Vagina (tissue), 2 donors: ENCODE measurements around the gene VLDLR.

Source experiments
- POLR2AphosphoS5 ChIP-seq, 2 donors: sonication (generic); formaldehyde crosslinking; IDR thresholded peaks; one replicate each; pipeline ENCODE4 v1.9.0; 2017; ENCODE audit warnings: antibody characterized with exemption in 2 of 2, mild to moderate bottlenecking in 2 of 2, low read depth in 1 of 2; ENCODE audit not compliant: insufficient read depth in 1 of 2
- TF ChIP-seq, protein P1 (sequence below), 3 experiments: fragments of 450-650 bp in 2 of 3; fragments of 200-600 bp in 1 of 3; sonication (generic) in 1 of 3; IDR thresholded peaks; one replicate each; pipeline ENCODE4 v1.5.1; 2017 to 2019; ENCODE audit warnings: antibody characterized with exemption in 3 of 3, mild to moderate bottlenecking in 2 of 3, moderate library complexity in 2 of 3

DNA sequence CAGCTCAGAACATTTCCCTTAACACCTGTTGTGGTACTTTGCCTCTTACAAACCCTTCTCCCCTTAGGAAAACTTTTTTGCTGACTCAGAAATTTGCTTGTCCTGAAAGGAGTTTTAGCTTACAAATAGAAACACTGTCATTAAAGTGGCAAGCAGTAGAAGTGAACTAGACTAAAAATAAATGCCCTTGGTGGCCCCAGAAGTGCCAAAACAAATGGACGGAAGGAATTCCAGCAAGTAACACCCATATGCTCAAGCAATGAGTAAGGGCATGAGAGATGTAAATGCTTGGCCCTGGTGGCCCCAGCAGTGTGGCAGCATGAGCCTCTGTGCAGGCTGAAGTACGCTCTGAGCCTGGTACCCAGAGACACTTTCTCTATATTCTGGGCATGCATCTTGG is 8.6 kb downstream of the VLDLR start:
- TF ChIP-seq, protein P1, sequence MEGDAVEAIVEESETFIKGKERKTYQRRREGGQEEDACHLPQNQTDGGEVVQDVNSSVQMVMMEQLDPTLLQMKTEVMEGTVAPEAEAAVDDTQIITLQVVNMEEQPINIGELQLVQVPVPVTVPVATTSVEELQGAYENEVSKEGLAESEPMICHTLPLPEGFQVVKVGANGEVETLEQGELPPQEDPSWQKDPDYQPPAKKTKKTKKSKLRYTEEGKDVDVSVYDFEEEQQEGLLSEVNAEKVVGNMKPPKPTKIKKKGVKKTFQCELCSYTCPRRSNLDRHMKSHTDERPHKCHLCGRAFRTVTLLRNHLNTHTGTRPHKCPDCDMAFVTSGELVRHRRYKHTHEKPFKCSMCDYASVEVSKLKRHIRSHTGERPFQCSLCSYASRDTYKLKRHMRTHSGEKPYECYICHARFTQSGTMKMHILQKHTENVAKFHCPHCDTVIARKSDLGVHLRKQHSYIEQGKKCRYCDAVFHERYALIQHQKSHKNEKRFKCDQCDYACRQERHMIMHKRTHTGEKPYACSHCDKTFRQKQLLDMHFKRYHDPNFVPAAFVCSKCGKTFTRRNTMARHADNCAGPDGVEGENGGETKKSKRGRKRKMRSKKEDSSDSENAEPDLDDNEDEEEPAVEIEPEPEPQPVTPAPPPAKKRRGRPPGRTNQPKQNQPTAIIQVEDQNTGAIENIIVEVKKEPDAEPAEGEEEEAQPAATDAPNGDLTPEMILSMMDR (IDR thresholded peaks at IDR 0.05), result no peak
- no peak for TF ChIP-seq POLR2AphosphoS5 (IDR thresholded peaks at IDR 0.05; ENCODE audit: insufficient read depth in 1 of 2, low read depth in 1 of 2)
